Measurements from ENCODE around the gene ABAT. TPM values are rescaled to one million over a fixed set of nuclear protein-coding genes. Genes with fewer than 3 reads are reported as not detected.

ABAT gene
- total RNA-seq, 1 experiment from 2014 or later: 4.7 TPM

- ChIA-PET POLR2A (no interaction called here), RAD21 (ENCODE audit: low non-redundant PET in 1 of 2, low total read pairs in 2 of 2, uncharacterized antibody in 2 of 2, unreplicated experiment in 2 of 2) (no interaction called here), CTCF (interaction anchor here (4.4 kb wide), 1 partner anchor 217 kb away, joined by 17 read pairs; no protein-coding TSS in a partner anchor)
- DNase-seq (ENCODE audit: low read depth, low spot score): no peak
- H3K9me2 ChIP-seq (ENCODE audit: insufficient read depth): no peaks in the 10 kb centered on the region
- no peak overlapping the region for H3K27ac ChIP-seq (ENCODE audit: low read depth, low read length)
- H3K27me3 ChIP-seq (ENCODE audit: insufficient read depth, low read length): no peaks in the 10 kb centered on the region
- H2AFZ ChIP-seq (ENCODE audit: low read depth, low read length, poor library complexity, severe bottlenecking): no peak overlapping the region
- H3K79me2 ChIP-seq (ENCODE audit: insufficient read depth, low read length): no peaks in the 10 kb centered on the region
- H3K9ac ChIP-seq (ENCODE audit: low read length): no peak overlapping the region
- H3K4me3 ChIP-seq (replicated peaks in 1 of 2; ENCODE audit: low read depth in 1 of 2, low read length in 2 of 2): no peak overlapping the region
- H3K36me3 ChIP-seq (ENCODE audit: control insufficient read depth in 1 of 2, insufficient read depth in 2 of 2, low read length in 2 of 2): no peaks in the 10 kb centered on the region
- intact Hi-C loops (cut with micrococcal nuclease): no loop called here
- no peak overlapping the region for H3K4me2 ChIP-seq (ENCODE audit: low read length)
- no peaks in the 10 kb centered on the region for H3K9me3 ChIP-seq (ENCODE audit: control insufficient read depth in 1 of 2, insufficient read depth in 1 of 2, low read depth in 1 of 2, low read length in 2 of 2)
- BruUV-seq (replicated peaks): no TSS peak
- TF ChIP-seq REST (IDR thresholded peaks at IDR 0.05; ENCODE audit: low read depth): no peak
- ATAC-seq: no peak
- no peaks in the 10 kb centered on the region for H4K20me1 ChIP-seq (ENCODE audit: insufficient read depth)
- H3K4me1 ChIP-seq (ENCODE audit: control insufficient read depth in 1 of 2, insufficient read depth in 2 of 2, low read length in 2 of 2): no peaks in the 10 kb centered on the region
Observed at GRCh38 chr16:8663192-8664089, 11.0 kb upstream of the ABAT start.

GRCh38 chr16:8665529-8665928 is 8.9 kb upstream of the ABAT start:
- Histone ChIP-seq H3K4me2 (ENCODE audit: low read length) (no peak overlapping the region), H3K9ac (ENCODE audit: low read length) (no peak overlapping the region), H4K20me1 (ENCODE audit: insufficient read depth) (no peaks in the 10 kb centered on the region), H3K4me1 (ENCODE audit: control insufficient read depth in 1 of 2, insufficient read depth in 2 of 2, low read length in 2 of 2) (no peaks in the 10 kb centered on the region), H3K27me3 (ENCODE audit: insufficient read depth, low read length) (no peaks in the 10 kb centered on the region), H3K9me2 (ENCODE audit: insufficient read depth) (no peaks in the 10 kb centered on the region), H3K79me2 (ENCODE audit: insufficient read depth, low read length) (no peaks in the 10 kb centered on the region), H3K9me3 (ENCODE audit: control insufficient read depth in 1 of 2, insufficient read depth in 1 of 2, low read depth in 1 of 2, low read length in 2 of 2) (no peaks in the 10 kb centered on the region), H2AFZ (ENCODE audit: low read depth, low read length, poor library complexity, severe bottlenecking) (no peak overlapping the region), H3K36me3 (ENCODE audit: control insufficient read depth in 1 of 2, insufficient read depth in 2 of 2, low read length in 2 of 2) (no peaks in the 10 kb centered on the region), H3K27ac (ENCODE audit: low read depth, low read length) (no peak overlapping the region), H3K4me3 (replicated peaks in 1 of 2; ENCODE audit: low read depth in 1 of 2, low read length in 2 of 2) (no peak overlapping the region)
- no TSS peak for BruUV-seq (replicated peaks)
- POLR2A ChIA-PET: no interaction called here
- DNase-seq (ENCODE audit: low read depth, low spot score) (no peak), ATAC-seq (no peak)
- CTCF ChIA-PET: no interaction called here
- TF ChIP-seq POLR2A (IDR thresholded peaks at IDR 0.05; ENCODE audit: borderline replicate concordance, extremely low read depth, insufficient read depth, insufficient read length): no peak
- TF ChIP-seq RAD21 (IDR thresholded peaks at IDR 0.05; ENCODE audit: low read depth): no peak
- no peak for TF ChIP-seq CEBPB (IDR thresholded peaks at IDR 0.05; ENCODE audit: low read depth)
- no peak for TF ChIP-seq JUND (IDR thresholded peaks at IDR 0.05)
- no peak for TF ChIP-seq CTCF (IDR thresholded peaks at IDR 0.05 in 2 of 3, conservative IDR thresholded peaks at IDR 0.05 in 1 of 3; ENCODE audit: borderline replicate concordance in 1 of 3, insufficient read depth in 1 of 3, low read depth in 2 of 3, low read length in 2 of 3)
- TF ChIP-seq MAX (IDR thresholded peaks at IDR 0.05): no peak
- TF ChIP-seq EGR1 (IDR thresholded peaks at IDR 0.05; ENCODE audit: low read depth): no peak
- no peak for TF ChIP-seq SRF (IDR thresholded peaks at IDR 0.05; ENCODE audit: low read depth)
- TF ChIP-seq TCF7L2 (IDR thresholded peaks at IDR 0.05; ENCODE audit: borderline replicate concordance, extremely low read depth, insufficient read depth, insufficient read length): no peak
- no peak for TF ChIP-seq SIN3A (IDR thresholded peaks at IDR 0.05; ENCODE audit: low read depth)
- TF ChIP-seq EZH2phosphoT487 (IDR thresholded peaks at IDR 0.05; ENCODE audit: borderline replicate concordance): no peak
- no peak for TF ChIP-seq ZNF274 (IDR thresholded peaks at IDR 0.05; ENCODE audit: low read depth, low read length)
- TF ChIP-seq EZH2 (IDR thresholded peaks at IDR 0.05): no peak
- TF ChIP-seq ELF1 (IDR thresholded peaks at IDR 0.05; ENCODE audit: borderline replicate concordance, low read depth): no peak
- no peak for TF ChIP-seq ZFX (IDR thresholded peaks at IDR 0.05)
- intact Hi-C loops (cut with micrococcal nuclease): no loop called here
- RAD21 ChIA-PET (ENCODE audit: low non-redundant PET in 1 of 2, low total read pairs in 2 of 2, uncharacterized antibody in 2 of 2, unreplicated experiment in 2 of 2): no interaction called here
